Pancreas (tissue), 10 donors: ENCODE data around the gene COL13A1. TPM values are rescaled to one million over a fixed set of nuclear protein-coding genes. Genes with fewer than 3 reads are reported as not detected.

Experiments used
- ATAC-seq, 4 donors: fragments of 200-7000 bp; cut with Tn5 transposase; one replicate each; pipeline versions ENCODE4 v1.8.0 to v1.9.1; 2020; ENCODE audit warnings: mild to moderate bottlenecking in 4 of 4, moderate library complexity in 4 of 4
- DNase-seq, 6 donors: peaks; one replicate each; pipeline ENCODE4 v3.0.0-alpha.2; 2020
- FAIRE-seq: peaks from 2 replicates; lab custom pipeline; 2012; peaks lifted over from hg19 to GRCh38; lab: Jason Lieb, UNC
- H3K27ac ChIP-seq, 4 donors: fragments of 200-600 bp; sonication (generic); 1 replicate in 3 of 4; 2 replicates in 1 of 4; pipeline versions ENCODE4 v1.5.0 to v1.8.0; 2020
- H3K27me3 ChIP-seq, 4 donors: fragments of 200-600 bp; one replicate each; pipeline ENCODE4 v1.8.0; 2021
- H3K36me3 ChIP-seq, 3 donors: fragments of 200-600 bp; sonication (generic) in 1 of 3; one replicate each; pipeline versions ENCODE4 v1.5.0 to v1.8.0; 2020 to 2021
- H3K4me1 ChIP-seq, 3 donors: fragments of 200-600 bp; one replicate each; pipeline ENCODE4 v1.8.0; 2021
- H3K4me3 ChIP-seq, 4 donors: fragments of 200-600 bp; sonication (generic) in 2 of 4; one replicate each; pipeline versions ENCODE4 v1.5.0 to v1.8.0; 2020 to 2021
- H3K9me3 ChIP-seq, 4 donors: fragments of 200-600 bp; one replicate each; pipeline ENCODE4 v1.8.0; 2021
- CTCF ChIP-seq, 4 donors: fragments of 200-600 bp; sonication (generic) in 3 of 4; IDR thresholded peaks; one replicate each; pipeline versions ENCODE4 v1.5.0 to v1.8.0; 2021; ENCODE audit warnings: antibody characterized with exemption in 4 of 4
- WGBS, 2 donors: extraction: QIAGEN DNeasy Blood & Tissue Kit; methylation state at CpG; one replicate each; pipeline ENCODE4 v1.1.7; 2013; 5-methylcytosine and 5-hydroxymethylcytosine counted together
- intact Hi-C, 3 donors: fragments of 100-400 bp; cut with DNase I; formaldehyde crosslinking; loops; one replicate each; pipeline versions ENCODE4 v1.11.1 to v1.14.2; 2022
- polyA plus RNA-seq, 2 donors: library from polyadenylated mRNA; stranded (reverse); fragments of 200-250 nt; gene quantifications; one replicate each; pipeline ENCODE4 v1.2.3, GENCODE V29; 2013
- total RNA-seq, 6 donors: library from RNA; stranded (reverse); fragmentation: NEBNext Ultra II Directional in 4 of 6; extraction: Animal tissue kit (Norgen Biotek cat#: 25700) in 4 of 6; gene quantifications; one replicate each; pipeline versions ENCODE4 v1.2.1 to v1.2.4, GENCODE V29; 2021 to 2023
- donor health status: healthy with polysubstance abuse.
- donor health status: DM: no; HTN: no; CAD: no; lungs with moderate emphysema.
- donor health status: DM: no; HTN: no; CAD: no.
- donor health status: control.
- donor health status: control.
- donor health status: Bipolar disorder and iron deficiency.
- donor health status: DM: yes; HTN: yes; CAD: no.
- donor health status: DM: no; HTN: no; CAD: no.
- donor health status: DM: no; HTN: no; CAD: no.
- donor health status: DM: yes; HTN: yes; CAD: no.

The COL13A1 gene
- total and polyA plus RNA-seq, 8 donors = 0.35 to 11.7 (median 0.92) TPM

DNA sequence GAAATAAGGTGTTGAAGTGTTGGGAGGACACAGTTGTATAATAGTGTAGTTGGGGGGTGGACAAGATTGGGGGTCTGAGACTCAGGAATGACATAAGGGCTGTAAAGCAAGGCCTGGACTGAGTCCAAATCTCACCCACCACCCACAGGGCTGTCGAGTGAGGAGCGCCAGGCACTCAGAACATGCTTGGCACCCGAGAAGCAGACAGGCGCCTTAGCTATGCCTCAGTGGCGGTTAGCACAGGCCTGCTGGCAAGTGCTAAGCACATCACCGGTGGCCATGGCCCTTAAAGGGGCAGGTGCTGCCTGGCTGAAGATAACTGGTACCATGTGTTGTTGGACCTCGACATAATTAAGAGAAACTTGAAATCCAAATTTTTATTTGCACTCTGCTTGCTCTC is 90.7 kb downstream of the COL13A1 start:
- FAIRE-seq (no peak), ATAC-seq (no peak), DNase-seq (no peak)
- H3K4me1 ChIP-seq = no peaks in the 10 kb centered on the region
- no peaks in the 10 kb centered on the region for H3K27me3 ChIP-seq
- TF ChIP-seq CTCF (IDR thresholded peaks at IDR 0.05) = no peak
- H3K27ac ChIP-seq = no peak overlapping the region
- 84% methylated on average over 7 of the region's 7 CpGs for WGBS, 2 donors
- intact Hi-C loops = no loop called here
- no peak overlapping the region for H3K4me3 ChIP-seq
- no peaks in the 10 kb centered on the region for H3K36me3 ChIP-seq
- no peaks in the 10 kb centered on the region for H3K9me3 ChIP-seq

- Histone ChIP-seq H3K27ac (no peak overlapping the region), H3K9me3 (no peaks in the 10 kb centered on the region), H3K27me3 (no peaks in the 10 kb centered on the region), H3K4me1 (no peaks in the 10 kb centered on the region), H3K4me3 (no peak overlapping the region), H3K36me3 (no peaks in the 10 kb centered on the region)
- no peak for TF ChIP-seq CTCF (IDR thresholded peaks at IDR 0.05)
- FAIRE-seq (no peak), DNase-seq (no peak), ATAC-seq (no peak)
- intact Hi-C loops = no loop called here
- WGBS, 2 donors = 82 to 83% methylated on average over 10 of the region's 10 CpGs
Measured at GRCh38 chr10:69892816-69893215, 91.1 kb downstream of the COL13A1 start.

- FAIRE-seq = no peak
- TF ChIP-seq CTCF (IDR thresholded peaks at IDR 0.05) = no peak
- no peak for DNase-seq
- WGBS, 2 donors = 60 to 70% methylated on average over 6 of the region's 6 CpGs
- H3K36me3 ChIP-seq = no peaks in the 10 kb centered on the region
- peak in 3 of 4 donors; percentile 18 to 50 (median 40) for ATAC-seq
- H3K27me3 ChIP-seq = no peaks in the 10 kb centered on the region
- no peaks in the 10 kb centered on the region for H3K9me3 ChIP-seq
- intact Hi-C loops = no loop called here
- H3K4me1 ChIP-seq = no peaks in the 10 kb centered on the region
- no peak overlapping the region for H3K4me3 ChIP-seq
- no peak overlapping the region for H3K27ac ChIP-seq
Measured at GRCh38 chr10:69893271-69893900, 91.7 kb downstream of the COL13A1 start.

GRCh38 chr10:69894156-69894555 is 92.5 kb downstream of the COL13A1 start:
- H3K4me1 ChIP-seq = no peaks in the 10 kb centered on the region
- FAIRE-seq (no peak), DNase-seq (no peak), ATAC-seq (no peak)
- no peak for TF ChIP-seq CTCF (IDR thresholded peaks at IDR 0.05)
- no peaks in the 10 kb centered on the region for H3K27me3 ChIP-seq
- no peak overlapping the region for H3K4me3 ChIP-seq
- intact Hi-C loops = no loop called here
- H3K27ac ChIP-seq = no peak overlapping the region
- H3K9me3 ChIP-seq = no peaks in the 10 kb centered on the region
- H3K36me3 ChIP-seq = no peaks in the 10 kb centered on the region
- WGBS, 2 donors = 83 to 90% methylated on average over 1 of the region's 1 CpG

GRCh38 chr10:69895759-69896158 is 94.1 kb downstream of the COL13A1 start:
- WGBS, 2 donors = 81 to 90% methylated on average over 13 of the region's 13 CpGs
- FAIRE-seq = no peak
- DNase-seq = peak in 1 of 6 donors; percentile 33
- no peaks in the 10 kb centered on the region for H3K9me3 ChIP-seq
- intact Hi-C loops = no loop called here
- no peak overlapping the region for H3K4me3 ChIP-seq
- no peaks in the 10 kb centered on the region for H3K36me3 ChIP-seq
- H3K27ac ChIP-seq = no peak overlapping the region
- no peaks in the 10 kb centered on the region for H3K4me1 ChIP-seq
- no peaks in the 10 kb centered on the region for H3K27me3 ChIP-seq
- peak in 2 of 4 donors; percentile 28 to 58 for ATAC-seq
- no peak for TF ChIP-seq CTCF (IDR thresholded peaks at IDR 0.05)
